Gastrocnemius medialis (tissue), 4 donors: ENCODE data around the gene ADAM23. TPM values are rescaled to one million over a fixed set of nuclear protein-coding genes. Genes with fewer than 3 reads are reported as not detected.

Experiments used
- ATAC-seq, 2 donors: fragments of 150-250 bp; one replicate each; pipeline ENCODE4 v1.9.1; 2016
- DNase-seq, 2 donors: peaks; one replicate each; pipeline ENCODE4 v3.0.0-alpha.2; 2019
- H3K27ac ChIP-seq, 4 donors: fragments of 200-600 bp; sonication (generic); 1 replicate in 1 of 4; 2 replicates in 3 of 4; pipeline ENCODE4 v1.5.1; 2016 to 2018; ENCODE audit warnings: mild to moderate bottlenecking in 2 of 4, moderate library complexity in 1 of 4
- H3K27me3 ChIP-seq, 3 donors: fragments of 200-600 bp; sonication (generic) in 2 of 3; 1 replicate in 1 of 3; 2 replicates in 2 of 3; pipeline versions ENCODE4 v1.5.1 to v1.6.0; 2016 to 2019; ENCODE audit warnings: mild to moderate bottlenecking in 1 of 3, moderate library complexity in 1 of 3
- H3K36me3 ChIP-seq, 2 donors: fragments of 200-600 bp; sonication (generic) in 1 of 2; one replicate each; pipeline ENCODE4 v1.5.1; 2017 to 2018
- H3K4me1 ChIP-seq, 2 donors: fragments of 200-600 bp; sonication (generic) in 1 of 2; one replicate each; pipeline ENCODE4 v1.5.1; 2016 to 2017; ENCODE audit warnings: mild to moderate bottlenecking in 2 of 2
- H3K4me3 ChIP-seq, 4 donors: fragments of 200-600 bp; sonication (generic) in 3 of 4; 1 replicate in 1 of 4; 2 replicates in 3 of 4; pipeline ENCODE4 v1.5.1; 2016 to 2019; ENCODE audit warnings: mild to moderate bottlenecking in 2 of 4
- H3K9me3 ChIP-seq, 3 donors: fragments of 200-600 bp; sonication (generic) in 2 of 3; 1 replicate in 1 of 3; 2 replicates in 2 of 3; pipeline ENCODE4 v1.5.1; 2016 to 2019
- CTCF ChIP-seq, 5 experiments: fragments of 450-650 bp in 3 of 5; fragments of 200-600 bp in 2 of 5; sonication (generic) in 2 of 5; IDR thresholded peaks in 4 of 5; conservative IDR thresholded peaks in 1 of 5; 1 replicate in 4 of 5; 2 replicates in 1 of 5; pipeline ENCODE4 v1.5.1; 2016 to 2019; ENCODE audit warnings: antibody characterized with exemption in 5 of 5, mild to moderate bottlenecking in 3 of 5, moderate library complexity in 3 of 5
- POLR2A ChIP-seq, 2 donors: fragments of 450-650 bp; IDR thresholded peaks; one replicate each; pipeline ENCODE4 v1.6.1; 2017; ENCODE audit warnings: antibody characterized with exemption in 2 of 2, mild to moderate bottlenecking in 2 of 2, moderate library complexity in 2 of 2
- in situ Hi-C, 4 donors: fragments of 200-750 bp; cut with MboI; loops; one replicate each; pipeline versions ENCODE4 v1.15.0 to v1.8.0; 2017; ENCODE audit warnings: low sequenced_read_pairs in 4 of 4
- intact Hi-C: fragments of 100-400 bp; cut with DNase I; formaldehyde crosslinking; loops from one replicate; pipeline ENCODE4 v1.15.1; 2023; ENCODE audit warnings: low total_unique reads
- total RNA-seq, 4 donors: library from RNA; depleted of rRNA; stranded (reverse); fragments of >200 nt; gene quantifications; one replicate each; pipeline versions ENCODE4 v1.1.0 to v1.2.3, GENCODE V29; 2016

Gene ADAM23
- total RNA-seq, 4 donors from 2014 or later, result 0.65 to 2.4 (median 1.6) TPM

DNA sequence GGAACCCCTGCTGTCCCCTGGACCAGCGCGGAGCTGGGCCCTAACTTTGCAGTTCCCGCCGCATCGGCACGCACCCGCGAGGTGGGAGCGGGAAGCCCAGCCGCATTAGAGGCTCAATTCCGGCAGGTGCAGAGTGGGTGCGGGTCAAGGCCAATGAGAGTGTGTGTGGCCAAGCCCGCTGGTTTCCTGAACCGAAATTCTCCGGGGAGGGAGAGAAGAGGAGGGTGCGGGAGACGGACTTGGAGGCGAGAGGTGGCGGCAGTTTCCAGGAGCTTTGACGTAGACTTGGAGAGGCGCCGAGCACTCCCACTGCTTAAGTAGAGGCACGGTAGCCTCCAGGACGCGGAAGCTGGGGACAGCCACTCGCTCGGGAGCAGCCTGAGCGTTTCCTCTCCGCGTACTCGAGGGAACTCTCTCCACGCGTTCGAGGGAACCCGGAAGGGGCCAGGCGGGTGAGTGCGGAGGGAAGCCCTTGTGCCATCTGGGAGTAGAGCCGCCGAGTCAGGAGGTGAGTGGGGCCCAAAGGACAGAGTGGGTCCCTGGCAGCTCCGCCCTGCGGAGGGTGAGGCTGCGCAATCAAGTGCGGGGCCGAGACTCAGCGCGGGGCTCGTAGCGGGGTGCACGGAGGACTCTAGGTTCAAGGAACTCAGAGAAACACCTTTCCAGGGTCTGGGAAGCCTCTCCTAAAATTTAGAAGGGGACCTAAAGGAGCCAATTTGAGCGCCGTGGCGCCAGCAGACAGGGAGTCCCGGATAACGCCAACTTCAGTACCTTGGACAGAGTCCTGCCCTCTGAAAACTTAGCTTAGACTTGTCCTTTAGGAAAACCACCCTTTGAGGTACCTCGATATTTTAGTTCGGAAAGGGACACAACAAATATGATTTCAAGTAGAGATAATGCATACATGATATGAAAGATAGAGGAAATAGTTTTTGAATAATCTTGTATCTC, 199.0 kb downstream of the ADAM23 start, which contains the start of gene FAM237A:
Gene FAM237A, plus strand, starts transcription at position 413 of the 951 bp plus-strand sequence. CDS start 1,750 bp downstream, outside the sequence.
- in situ Hi-C loops, result no loop called here
- Histone ChIP-seq H3K27me3 (peaks cover 14 to 21% (median 15%) of the 10 kb centered on the region in 3 donors), H3K36me3 (no peaks in the 10 kb centered on the region), H3K4me1 (no peaks in the 10 kb centered on the region), H3K27ac (no peak within 1 kb of the TSS), H3K9me3 (no peaks in the 10 kb centered on the region), H3K4me3 (no peak within 1 kb of the TSS)
- no peak for DNase-seq
- intact Hi-C loops, result no loop called here
- ATAC-seq, result no peak
- TF ChIP-seq CTCF (IDR thresholded peaks at IDR 0.05 in 4 of 5, conservative IDR thresholded peaks at IDR 0.05 in 1 of 5) (no peak), POLR2A (IDR thresholded peaks at IDR 0.05) (no peak)

DNA sequence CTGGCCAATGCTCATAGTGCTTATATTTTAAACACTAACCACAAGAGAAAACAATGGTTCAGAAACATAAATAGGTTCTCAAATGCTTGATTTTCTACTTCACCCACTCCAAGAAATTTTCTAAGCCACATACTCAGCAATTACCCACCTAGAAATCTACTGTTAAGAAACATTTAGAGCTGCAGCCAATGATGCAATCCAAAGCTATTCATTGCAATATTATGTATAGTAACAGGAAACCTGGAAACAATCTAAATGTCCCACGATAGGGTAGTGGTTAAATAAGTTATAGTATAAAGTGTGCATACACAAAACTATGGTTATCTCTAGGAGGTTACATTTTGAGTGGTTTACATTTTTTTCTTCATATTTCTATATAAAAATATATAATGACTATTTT, 204.7 kb downstream of the ADAM23 start:
- no peak for TF ChIP-seq POLR2A (IDR thresholded peaks at IDR 0.05)
- TF ChIP-seq CTCF (IDR thresholded peaks at IDR 0.05 in 4 of 5, conservative IDR thresholded peaks at IDR 0.05 in 1 of 5), result no peak
- Histone ChIP-seq H3K36me3 (no peaks in the 10 kb centered on the region), H3K4me3 (no peak overlapping the region), H3K27me3 (no peaks in the 10 kb centered on the region), H3K9me3 (no peaks in the 10 kb centered on the region), H3K4me1 (no peaks in the 10 kb centered on the region), H3K27ac (no peak overlapping the region)
- in situ Hi-C loops (no loop called here), intact Hi-C loops (no loop called here)
- ATAC-seq (no peak), DNase-seq (no peak)

DNA sequence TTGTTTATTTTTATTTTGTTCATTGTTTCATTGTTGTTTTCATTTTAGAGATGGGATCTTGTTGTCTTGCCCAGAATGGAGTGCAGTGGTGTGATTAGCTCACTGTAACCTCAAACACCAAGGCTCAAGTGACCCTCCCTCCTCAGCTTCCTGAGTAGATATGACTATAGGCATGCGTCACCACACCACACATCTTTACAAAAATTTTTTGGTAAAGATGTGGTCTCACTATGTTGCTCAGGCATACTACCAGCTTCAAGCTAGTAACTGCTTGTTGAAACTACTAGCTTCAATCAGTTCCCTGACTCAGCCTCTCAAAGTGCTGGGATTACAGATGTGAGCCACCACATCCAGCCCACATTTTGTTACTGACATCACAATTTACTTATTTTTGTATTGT, 213.8 kb downstream of the ADAM23 start:
- DNase-seq (no peak), ATAC-seq (no peak)
- Histone ChIP-seq H3K27ac (no peak overlapping the region), H3K4me1 (no peaks in the 10 kb centered on the region), H3K36me3 (no peaks in the 10 kb centered on the region), H3K27me3 (no peaks in the 10 kb centered on the region), H3K4me3 (no peak overlapping the region), H3K9me3 (no peaks in the 10 kb centered on the region)
- intact Hi-C loops, result no loop called here
- in situ Hi-C loops, result no loop called here
- no peak for TF ChIP-seq CTCF (IDR thresholded peaks at IDR 0.05 in 4 of 5, conservative IDR thresholded peaks at IDR 0.05 in 1 of 5)
- TF ChIP-seq POLR2A (IDR thresholded peaks at IDR 0.05), result no peak

DNA sequence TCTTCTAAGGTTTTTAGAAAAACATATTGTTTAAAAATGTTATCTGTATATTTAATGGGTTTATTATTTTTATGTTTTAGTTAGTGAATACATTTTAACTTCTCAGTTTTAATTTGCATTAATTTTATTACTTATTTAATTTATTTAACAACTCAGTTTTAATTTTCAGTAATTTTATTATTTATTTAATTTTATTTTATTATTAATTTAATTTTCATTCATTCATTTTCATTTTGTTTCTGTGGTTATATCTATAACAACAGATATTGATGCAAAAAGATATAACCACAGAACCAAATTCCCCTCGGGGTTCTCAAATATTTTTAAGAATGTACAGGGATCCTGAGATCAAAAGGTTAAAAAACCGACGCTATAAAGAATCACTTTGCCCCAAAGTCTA, 221.9 kb downstream of the ADAM23 start:
- ATAC-seq (no peak), DNase-seq (no peak)
- no peak overlapping the region for H3K27ac ChIP-seq
- H3K4me1 ChIP-seq, result no peaks in the 10 kb centered on the region
- intact Hi-C loops (no loop called here), in situ Hi-C loops (no loop called here)
- no peaks in the 10 kb centered on the region for H3K27me3 ChIP-seq
- no peak overlapping the region for H3K4me3 ChIP-seq
- no peak for TF ChIP-seq CTCF (IDR thresholded peaks at IDR 0.05 in 4 of 5, conservative IDR thresholded peaks at IDR 0.05 in 1 of 5)
- TF ChIP-seq POLR2A (IDR thresholded peaks at IDR 0.05), result no peak
- H3K36me3 ChIP-seq, result no peaks in the 10 kb centered on the region
- no peaks in the 10 kb centered on the region for H3K9me3 ChIP-seq

Other genes with a start within 250 kb of the ADAM23 start
- gene ZDBF2, start 168.9 kb upstream of the ADAM23 start, total RNA-seq, result 10 to 100 TPM in 1 of 4 donors, 1 to 10 TPM in 3; 5.8 to 13.2 (median 9.5) TPM
- gene FAM237A, start 199.0 kb downstream of the ADAM23 start, total RNA-seq, result not detected